Lower leg skin (tissue), 3 donors: ENCODE measurements around the gene SPON1.

Source experiments
- CTCF ChIP-seq, 3 donors: fragments of 450-650 bp; IDR thresholded peaks; one replicate each; pipeline ENCODE4 v1.5.1; 2016; ENCODE audit warnings: antibody characterized with exemption in 3 of 3, mild to moderate bottlenecking in 3 of 3, moderate library complexity in 2 of 3
- POLR2A ChIP-seq, 2 donors: fragments of 450-650 bp; IDR thresholded peaks; one replicate each; pipeline ENCODE4 v1.6.1; 2016 to 2017; ENCODE audit warnings: antibody characterized with exemption in 2 of 2, mild to moderate bottlenecking in 1 of 2, moderate library complexity in 1 of 2

GRCh38 chr11:14203321-14203720, 240.8 kb downstream of the SPON1 start:
- no peak for TF ChIP-seq POLR2A (IDR thresholded peaks at IDR 0.05)
- no peak for TF ChIP-seq CTCF (IDR thresholded peaks at IDR 0.05)
